Jurkat, Clone E6-1 (cell line): Measurements from ENCODE around the gene PITPNC1.
"Not testable (repeated sequence)": the region's sequence is repeated elsewhere in the genome, so short reads cannot be mapped to it uniquely, and the experiment has no call there.

Experiments
- DNase-seq: peaks from one replicate; pipeline ENCODE4 v3.0.0-alpha.2; 2011; ENCODE audit warnings: low read depth, low spot score
- H3K4me3 ChIP-seq: 2 replicates; pipeline ENCODE4 v1.5.1; 2011; ENCODE audit warnings: mild to moderate bottlenecking, low read length, control low read depth, moderate library complexity

The PITPNC1 gene

DNA sequence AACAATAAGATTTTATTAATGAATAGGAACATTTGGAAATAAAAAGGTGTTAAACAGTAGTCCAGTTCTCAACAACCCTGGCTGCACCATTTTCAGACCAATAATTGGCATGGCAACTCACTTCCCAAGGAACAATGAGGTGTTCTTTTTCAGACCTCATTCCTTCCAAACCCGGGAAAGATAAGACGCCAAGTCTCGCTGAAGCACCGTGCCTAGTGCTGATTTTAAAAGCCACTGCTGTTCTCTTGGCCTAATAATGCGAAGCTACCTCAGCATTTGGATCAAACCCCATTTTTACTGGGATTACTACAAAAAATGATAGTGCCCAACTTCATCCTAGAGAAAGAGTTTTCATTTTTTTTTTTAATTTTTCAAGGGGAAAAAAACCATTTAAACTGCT lies 265.4 kb downstream of the PITPNC1 start:
- no peak for DNase-seq
- no peak overlapping the region for H3K4me3 ChIP-seq

DNA sequence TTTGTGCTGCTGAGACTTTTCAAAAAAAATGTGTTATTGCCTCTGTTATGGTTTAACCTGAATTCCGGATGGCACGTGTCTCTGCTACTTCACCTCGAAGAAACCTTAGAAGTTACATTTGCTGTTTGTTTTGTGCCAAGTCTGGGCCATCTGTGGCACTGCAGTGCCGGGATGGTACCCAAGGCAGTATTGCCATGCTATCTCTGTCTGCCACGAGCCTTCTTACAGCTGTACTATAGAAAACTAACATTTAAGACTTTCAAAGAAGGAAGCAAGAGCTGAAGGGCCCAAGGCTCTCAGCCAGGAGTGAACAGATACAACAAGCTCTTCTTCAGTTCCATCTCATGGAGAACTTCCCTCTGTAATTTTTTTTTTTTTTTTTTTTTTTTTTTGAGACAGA lies 267.0 kb downstream of the PITPNC1 start:
- H3K4me3 ChIP-seq, result no peak overlapping the region
- no peak for DNase-seq

DNA sequence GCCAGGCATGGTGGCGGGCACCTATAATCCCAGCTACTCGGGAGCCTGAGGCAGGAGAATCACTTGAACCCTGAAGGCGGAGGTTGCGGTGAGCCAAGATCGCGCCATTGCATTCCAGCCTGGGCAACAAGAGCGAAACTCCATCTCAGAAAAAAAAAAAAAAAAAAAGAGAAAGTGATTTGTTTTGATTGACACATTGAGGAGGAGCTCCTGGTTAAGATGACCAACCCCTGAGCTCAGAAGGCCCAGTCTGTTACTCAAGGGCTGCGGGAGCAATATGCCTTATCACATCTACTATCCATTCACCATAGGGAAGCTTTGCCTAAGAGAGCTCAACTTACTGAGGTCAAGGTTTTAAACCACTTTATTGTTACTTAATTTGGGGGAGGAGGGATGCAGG lies 268.1 kb downstream of the PITPNC1 start:
- DNase-seq, H3K4me3 ChIP-seq: not testable (repeated sequence)

GRCh38 chr17:67646472-67646871 lies 269.4 kb downstream of the PITPNC1 start:
- H3K4me3 ChIP-seq, result no peak overlapping the region
- DNase-seq, result no peak

GRCh38 chr17:67647482-67647881 lies 270.4 kb downstream of the PITPNC1 start:
- no peak for DNase-seq
- H3K4me3 ChIP-seq, result no peak overlapping the region

DNA sequence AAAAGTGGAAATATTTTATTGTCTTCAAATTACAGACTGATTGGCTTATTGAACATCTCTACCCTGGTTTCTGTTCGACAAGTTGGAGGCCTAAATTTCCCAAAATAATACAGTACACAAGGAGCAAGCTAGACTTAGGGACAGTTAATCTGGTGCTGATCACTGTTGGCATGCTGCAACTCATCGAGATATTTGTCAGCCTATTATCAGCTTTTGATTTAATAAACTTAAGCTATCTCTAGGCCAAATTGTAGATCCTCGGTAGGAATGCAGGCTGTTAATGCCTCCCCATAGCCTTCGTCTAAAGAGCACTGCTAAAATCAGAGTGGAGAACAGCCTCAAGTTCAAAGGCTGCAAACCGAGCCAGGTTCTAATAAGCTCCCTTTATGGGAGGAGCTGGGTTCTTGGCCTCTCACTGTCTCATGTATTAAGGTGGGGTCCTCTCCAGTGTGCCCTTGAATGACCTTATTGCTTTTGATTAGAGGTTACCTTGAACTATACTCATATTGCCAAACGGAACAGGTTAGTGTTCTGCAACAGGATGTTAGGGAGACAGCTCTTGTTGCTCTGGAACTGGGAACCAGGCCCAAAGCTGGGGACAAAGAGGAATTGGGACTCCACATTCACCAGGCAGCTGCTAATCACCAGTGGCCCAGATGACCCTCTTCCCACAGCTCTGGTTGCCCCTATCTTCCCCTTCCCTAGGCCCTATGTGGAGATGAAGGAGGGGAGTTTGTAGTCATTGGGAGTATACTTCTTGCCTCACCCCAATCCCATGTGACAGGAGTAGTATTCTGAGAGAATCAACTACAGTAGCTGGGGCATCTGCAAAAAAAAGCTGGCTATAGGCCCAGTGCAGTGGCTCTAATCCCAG lies 271.2 kb downstream of the PITPNC1 start:
- no peak overlapping the region for H3K4me3 ChIP-seq
- no peak for DNase-seq

DNA sequence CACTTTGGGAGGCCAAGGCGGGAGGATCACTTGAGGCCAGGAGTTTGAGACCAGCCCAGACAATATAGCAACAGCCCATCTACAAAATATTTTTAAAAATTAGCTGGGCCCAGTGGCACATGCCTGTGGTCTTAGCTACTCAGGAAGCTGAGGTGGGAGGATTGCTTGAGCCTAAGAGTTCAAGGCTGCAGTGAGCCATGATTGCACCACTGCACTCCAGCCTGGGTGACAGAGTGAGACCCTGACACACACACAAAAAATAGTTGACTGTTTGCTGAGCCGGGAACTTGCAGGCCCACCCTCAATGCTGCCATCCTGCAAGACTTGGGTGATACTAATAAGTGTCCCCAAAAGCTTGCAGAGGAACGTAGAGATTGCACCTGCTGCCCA lies 271.8 kb downstream of the PITPNC1 start:
- DNase-seq, H3K4me3 ChIP-seq: not testable (repeated sequence)

DNA sequence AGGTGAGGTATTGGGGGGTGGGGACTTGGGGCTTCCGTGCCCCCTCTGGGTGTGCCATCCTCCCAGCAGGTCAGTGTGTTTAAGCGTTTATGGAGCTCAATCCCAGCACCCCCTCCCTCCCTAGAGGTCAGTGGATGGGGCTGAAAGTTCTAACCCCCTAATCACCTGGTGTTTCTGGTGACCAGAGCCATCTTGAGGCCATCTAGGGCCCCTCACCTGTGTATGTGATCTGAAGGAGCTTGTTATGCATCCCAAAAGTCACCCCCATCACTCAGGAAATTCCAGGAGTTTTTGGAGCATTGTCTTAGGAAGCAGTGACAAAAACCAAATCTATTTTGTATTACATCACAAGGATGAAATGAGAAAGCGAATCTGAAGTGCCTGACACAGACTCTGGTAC lies 272.8 kb downstream of the PITPNC1 start:
- no peak overlapping the region for H3K4me3 ChIP-seq
- DNase-seq, result no peak

GRCh38 chr17:67651218-67651579 lies 274.1 kb downstream of the PITPNC1 start:
- DNase-seq, H3K4me3 ChIP-seq: not testable (repeated sequence)

DNA sequence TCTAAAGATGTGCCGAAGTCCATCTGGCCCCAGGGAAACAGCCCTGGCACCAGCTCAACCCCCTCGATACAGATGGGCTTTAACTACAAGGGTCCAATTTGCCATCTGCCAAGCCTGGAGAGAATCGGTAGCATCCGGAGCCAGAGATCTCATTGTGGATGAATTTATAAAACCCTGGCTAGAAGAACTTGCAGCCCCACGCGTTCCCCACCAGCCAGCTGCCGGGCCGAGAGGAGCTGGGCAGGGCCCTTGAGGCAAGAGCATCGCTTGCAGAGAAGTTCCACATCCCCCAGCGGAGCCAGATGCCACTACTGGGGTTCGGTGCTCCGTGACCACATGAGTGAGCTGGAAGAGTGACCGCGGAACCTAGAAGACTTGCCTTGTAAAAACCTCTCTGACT lies 275.4 kb downstream of the PITPNC1 start:
- no peak for DNase-seq

DNA sequence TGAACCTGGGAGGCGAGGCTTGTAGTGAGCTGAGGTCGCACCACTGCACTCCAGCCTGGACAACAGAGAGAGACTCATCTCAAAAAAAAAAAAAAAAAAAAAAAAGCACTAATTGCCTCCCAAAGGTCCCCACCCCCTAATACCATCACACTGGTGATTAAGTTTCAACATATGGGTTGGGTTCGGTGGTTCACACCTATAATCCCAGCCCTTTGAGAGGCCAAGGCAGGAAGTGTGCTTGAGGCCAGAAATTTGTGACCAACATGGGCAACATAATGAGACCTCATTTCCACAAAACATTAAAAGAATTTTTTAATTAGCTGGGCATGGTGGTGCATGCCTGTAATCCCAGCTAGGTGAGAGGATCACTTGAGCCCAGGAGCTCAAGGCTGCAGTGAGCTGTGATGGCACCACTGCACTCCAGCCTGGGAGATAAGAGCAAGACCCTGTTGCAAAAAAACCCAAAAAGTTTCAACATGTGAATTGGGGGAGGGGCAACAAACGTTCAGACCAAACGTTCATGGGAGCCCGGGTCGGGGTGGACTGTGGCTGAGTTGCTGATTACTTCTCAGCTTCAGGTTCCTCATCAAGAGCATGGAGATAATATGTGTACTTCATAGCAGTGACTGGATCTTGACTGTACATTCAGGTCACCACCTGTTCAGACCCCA lies 278.5 kb downstream of the PITPNC1 start:
- no peak for DNase-seq
- no peak overlapping the region for H3K4me3 ChIP-seq

More for the DNA sequence above, 275.4 kb downstream of the PITPNC1 start:
- no peak overlapping the region for H3K4me3 ChIP-seq

DNA sequence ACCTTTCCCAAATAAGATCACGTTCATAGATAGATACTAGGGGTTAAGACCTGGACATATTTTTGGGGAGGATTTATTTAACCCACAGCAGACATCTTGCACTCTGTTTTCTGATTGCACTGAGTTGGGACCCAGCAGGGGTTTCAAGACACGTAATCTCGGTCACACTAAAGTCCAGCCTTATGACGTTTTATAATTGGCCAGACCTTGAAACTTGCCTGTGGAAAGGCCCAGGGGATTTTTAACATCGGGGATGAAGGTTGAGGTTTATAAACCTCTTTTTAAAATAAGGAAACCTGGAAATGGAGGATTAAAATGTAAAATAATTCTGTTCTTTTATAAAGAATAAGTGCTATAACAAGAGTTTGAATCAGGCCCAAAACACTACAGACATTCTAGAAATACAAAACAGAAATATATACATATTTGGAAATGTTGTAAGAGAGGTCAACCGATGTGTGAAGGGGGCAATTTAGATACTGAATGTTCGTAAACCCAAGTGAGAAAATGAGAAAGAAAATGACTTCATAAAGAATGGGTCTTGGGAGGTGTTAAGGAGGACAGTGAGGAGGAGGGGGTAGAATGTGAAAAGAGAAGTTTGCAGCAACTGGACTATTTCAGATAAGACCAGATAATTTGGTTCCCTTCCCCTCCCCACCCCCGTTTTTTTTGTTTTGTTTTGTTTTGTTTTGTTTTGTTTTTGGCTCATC lies 279.6 kb downstream of the PITPNC1 start:
- DNase-seq, result no peak

DNA sequence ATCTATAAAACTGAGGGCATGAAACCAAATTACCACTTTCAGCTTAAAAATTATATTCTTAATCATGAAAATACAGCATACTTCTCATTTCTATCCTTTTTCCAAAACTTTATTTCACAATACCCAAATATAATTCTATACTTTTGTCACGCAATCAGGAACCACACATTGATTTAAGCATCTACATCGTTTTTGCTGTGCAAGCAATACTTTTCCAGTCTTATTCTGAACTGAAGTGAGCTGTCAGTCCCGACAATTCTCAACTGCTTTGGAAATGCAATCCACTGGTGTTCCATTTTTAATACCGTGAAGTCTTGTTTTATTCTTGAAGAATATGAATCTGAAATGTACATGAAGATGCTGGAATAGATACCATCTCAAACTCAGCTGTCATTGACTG lies 280.5 kb downstream of the PITPNC1 start:
- H3K4me3 ChIP-seq, result no peak overlapping the region
- no peak for DNase-seq

More for the DNA sequence above, 279.6 kb downstream of the PITPNC1 start:
- H3K4me3 ChIP-seq, result no peak overlapping the region

GRCh38 chr17:67658265-67658664 lies 281.2 kb downstream of the PITPNC1 start:
- no peak for DNase-seq
- no peak overlapping the region for H3K4me3 ChIP-seq

- no peak for DNase-seq
- H3K4me3 ChIP-seq, result no peak overlapping the region
These were observed 281.9 kb downstream of the PITPNC1 start for GRCh38 chr17:67659028-67659427.

DNA sequence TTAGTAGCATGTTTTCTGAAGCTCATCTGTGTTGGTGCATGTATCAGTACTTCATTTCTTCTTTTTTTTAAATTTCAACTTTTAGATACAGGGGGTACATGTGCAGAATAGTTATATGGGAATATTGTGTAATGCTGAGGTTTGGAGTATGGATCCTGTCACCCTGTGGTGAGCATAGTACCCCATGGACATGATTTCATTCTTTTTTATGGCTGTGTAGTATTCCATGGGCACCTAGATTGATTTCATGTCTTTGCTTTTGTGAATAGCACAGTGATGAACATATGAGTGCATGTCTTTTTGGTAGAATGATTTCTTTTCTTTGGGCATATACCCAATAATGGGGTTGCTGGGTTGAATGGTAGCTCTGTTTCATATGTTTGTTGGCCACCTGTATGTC lies 285.6 kb downstream of the PITPNC1 start:
- no peak for DNase-seq
- no peak overlapping the region for H3K4me3 ChIP-seq

GRCh38 chr17:67663457-67663856 lies 286.4 kb downstream of the PITPNC1 start:
- no peak for DNase-seq
- no peak overlapping the region for H3K4me3 ChIP-seq

- no peak for DNase-seq
- no peak overlapping the region for H3K4me3 ChIP-seq
These were observed 288.9 kb downstream of the PITPNC1 start for GRCh38 chr17:67666028-67666427.

DNA sequence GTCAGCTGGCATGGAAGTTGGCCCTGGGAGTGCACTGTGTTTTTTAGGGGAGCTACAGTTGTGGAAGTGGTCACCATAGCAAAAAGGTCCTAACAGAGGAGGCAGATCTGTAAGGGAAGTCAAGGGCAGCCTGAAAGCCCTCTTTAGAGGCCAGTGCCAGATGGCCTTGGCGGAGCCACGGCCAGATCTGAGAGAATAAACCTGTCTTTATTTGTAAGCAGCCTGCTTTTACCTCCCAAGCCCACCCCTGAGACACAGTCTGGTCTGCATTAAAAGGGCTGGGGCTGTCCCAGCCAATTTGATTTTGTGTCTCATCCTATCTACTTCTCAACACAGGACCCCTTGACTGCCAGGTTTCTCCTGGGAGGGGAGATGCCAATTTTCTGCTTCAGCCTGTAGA lies 289.6 kb downstream of the PITPNC1 start:
- no peak overlapping the region for H3K4me3 ChIP-seq
- DNase-seq, result no peak

DNA sequence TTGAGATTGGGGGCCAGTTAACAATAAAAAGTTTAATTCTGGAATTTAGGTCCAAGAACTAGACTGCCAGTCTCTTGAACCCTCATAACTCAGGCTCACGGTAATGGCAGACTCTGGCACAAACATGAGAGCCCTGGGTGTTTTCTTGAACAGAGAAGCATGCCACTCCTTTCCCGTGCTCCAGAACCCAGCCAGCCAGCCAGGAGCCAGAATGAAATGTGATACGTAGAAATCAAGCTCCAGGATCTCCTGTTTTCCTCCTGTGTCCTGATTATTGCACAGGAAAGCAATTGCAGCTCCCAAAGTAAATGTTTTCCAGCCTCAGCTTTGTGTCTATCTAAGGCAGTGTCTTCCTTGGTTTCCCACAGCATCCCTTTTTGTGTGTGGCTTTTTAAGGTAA lies 294.4 kb downstream of the PITPNC1 start:
- H3K4me3 ChIP-seq, result no peak overlapping the region
- no peak for DNase-seq
